Superior temporal gyrus (tissue), 1 donor: ENCODE data around the gene CKAP5.

Source experiments
- DNase-seq: peaks from one replicate; pipeline ENCODE4 v3.0.0-alpha.2; 2016; ENCODE audit errors: extremely low spot score

The CKAP5 gene

DNA sequence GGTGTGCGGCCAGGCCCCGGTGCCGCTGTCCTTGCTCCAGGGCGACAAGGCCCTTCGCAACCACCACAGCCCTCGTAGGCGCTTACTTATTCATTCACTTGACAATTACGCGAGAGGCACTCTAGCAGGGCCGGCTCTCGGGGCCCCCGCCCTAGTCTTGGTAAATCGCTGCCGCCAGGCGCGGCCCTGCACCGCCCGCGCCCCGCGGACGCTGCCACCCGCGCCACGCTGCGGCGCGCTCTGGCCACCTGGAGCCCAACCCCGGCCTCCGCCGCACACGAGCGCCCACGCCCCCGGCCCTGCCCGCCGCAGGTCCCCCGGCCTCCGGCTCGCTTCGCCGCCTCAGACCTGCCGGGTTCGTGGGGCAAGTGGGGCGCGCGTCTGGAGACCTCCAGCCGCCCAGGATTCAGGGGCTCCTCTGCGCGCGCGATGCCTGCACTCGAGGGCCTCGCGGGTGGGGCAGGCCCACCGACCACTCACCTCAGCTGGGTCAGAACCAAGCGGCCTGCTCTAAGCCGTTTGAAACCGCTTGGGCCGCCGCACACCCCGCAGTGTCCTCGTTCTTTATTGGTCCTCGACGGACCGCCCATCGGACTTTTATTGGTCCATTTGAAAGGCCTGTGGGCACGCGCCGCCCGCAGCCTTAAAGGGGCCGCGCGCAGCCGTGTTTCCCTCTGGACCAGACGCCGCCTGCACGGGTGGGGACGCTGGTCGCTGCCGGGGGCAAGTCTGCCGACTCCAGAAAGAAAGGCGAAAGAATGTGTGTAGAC is at the start of gene CKAP5:
CKAP5 (minus strand) TSS at position 541 of the 770 bp plus-strand sequence. CDS start 25,049 bp downstream, outside the sequence.
- peak; percentile 96 for DNase-seq

DNA sequence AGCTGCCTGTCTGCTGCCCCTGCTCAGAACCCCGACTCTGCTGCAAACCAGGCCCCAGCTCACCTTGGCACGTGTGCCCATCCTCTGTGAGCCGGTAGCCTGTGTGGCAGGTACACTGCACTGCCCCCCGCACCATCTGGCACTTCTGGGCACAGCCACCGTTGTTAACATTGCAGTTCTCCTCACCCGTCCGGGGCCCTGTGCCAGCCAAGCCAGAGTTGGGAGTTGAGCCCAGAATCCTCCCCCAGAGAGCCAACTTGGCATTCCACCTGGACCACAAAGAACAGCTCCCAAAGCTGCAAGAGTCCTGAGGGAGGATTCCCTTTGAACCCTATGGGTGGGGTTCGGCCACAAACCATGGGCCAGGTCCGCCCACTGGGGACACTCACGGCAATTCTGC is 49.7 kb upstream of the CKAP5 start:
- DNase-seq: peak; percentile 73

DNA sequence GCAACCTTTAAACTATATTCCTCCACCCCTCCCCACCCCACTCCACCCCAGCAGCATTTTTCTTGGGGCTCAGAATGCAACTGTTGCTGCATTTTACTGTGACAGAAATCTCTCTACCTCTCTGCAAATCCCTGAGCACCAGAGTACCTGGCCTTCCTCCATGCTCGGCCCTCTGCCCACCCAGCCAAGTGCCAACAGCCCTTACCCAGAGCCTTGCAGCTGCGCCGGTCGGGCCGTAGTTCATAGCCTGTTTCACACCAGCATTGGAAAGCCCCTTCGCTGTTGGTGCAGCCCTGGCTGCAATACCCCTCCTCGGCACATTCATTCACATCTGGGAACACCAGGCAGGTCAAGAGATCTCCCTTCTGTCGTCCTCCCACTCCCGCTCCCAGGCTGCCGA is 48.9 kb upstream of the CKAP5 start:
- DNase-seq: no peak

DNA sequence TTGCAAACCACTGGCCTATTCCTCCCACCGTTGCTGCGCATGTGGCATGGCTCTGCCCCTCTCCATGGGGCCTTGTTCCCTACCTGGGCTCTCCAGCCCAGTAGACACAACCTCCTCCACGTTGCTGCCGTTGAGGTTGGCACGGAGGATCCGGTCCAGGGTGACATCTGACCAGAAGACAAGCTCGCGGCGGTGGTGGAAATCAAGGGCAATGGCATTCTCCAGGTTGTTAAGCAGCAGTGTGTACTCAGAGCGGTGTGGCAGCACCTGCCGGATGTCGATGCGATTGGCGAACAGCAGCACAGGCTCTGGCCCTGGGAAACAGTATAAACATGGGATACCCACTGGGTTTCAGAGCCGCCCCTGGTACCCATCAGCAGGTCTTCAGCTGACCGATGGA is 48.4 kb upstream of the CKAP5 start:
- DNase-seq: no peak

GRCh38 chr11:46892838-46893237 is 46.8 kb upstream of the CKAP5 start:
- no peak for DNase-seq

GRCh38 chr11:46892109-46892508 is 46.0 kb upstream of the CKAP5 start:
- no peak for DNase-seq

GRCh38 chr11:46890665-46891064 is 44.6 kb upstream of the CKAP5 start:
- DNase-seq: no peak

DNA sequence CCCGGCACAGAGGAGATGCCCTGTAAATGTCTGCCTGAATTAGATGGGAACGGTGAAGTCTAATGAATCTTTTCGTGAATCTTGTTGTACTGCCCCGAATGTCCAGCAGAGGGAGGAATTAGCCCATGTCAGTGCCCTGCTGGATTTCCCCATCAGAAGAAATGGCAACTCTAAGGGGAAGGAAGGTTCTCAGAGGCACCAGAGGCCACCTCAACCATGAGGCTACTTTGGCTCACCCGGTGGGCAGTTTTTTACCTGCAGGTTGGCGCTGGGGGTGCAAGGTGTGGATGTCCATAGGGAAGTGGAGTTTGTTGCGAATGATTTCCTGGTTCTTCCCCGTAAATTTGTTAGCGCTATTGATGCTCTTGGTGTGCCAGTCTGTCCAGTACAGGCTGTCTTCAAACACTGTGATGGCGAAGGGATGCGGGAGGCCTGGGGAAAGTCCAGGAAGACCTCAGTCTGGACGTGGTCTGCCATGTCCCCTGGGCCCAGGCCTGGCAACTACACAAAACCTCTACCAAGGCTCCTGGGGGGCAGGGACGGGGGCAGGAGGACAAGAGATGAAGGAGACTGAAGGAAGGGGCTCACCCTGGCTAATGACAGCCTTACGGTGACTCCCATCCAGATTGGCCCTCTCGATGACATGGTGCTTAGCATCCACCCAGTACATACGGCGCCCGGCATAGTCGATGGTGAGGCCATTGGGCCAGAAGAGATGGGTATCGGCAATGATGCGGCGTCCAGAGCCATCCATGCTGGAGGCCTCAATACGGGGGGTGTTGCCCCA is 43.8 kb upstream of the CKAP5 start:
- peak; percentile 96 for DNase-seq

GRCh38 chr11:46889251-46889650 is 43.2 kb upstream of the CKAP5 start:
- no peak for DNase-seq

GRCh38 chr11:46888636-46889035 is 42.6 kb upstream of the CKAP5 start:
- no peak for DNase-seq

DNA sequence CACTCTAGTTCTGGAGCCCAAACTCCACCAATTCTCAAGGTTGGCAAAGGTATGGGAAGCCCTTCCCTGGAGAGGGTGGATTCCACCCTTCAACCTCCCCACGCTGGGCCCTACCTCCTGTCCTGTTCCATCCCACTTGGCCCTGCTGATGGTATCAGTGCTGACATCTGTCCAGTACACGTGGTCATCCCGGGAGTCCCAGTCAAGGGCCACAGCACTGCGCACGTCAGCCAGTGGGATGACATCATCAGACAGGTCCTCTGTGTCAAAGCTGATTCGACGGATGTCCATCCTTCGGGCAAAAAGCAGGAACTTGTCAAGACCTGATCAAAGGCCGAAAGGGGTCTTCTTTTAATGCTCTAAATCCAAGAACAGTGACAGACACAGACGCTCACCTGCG is 40.1 kb upstream of the CKAP5 start:
- no peak for DNase-seq

GRCh38 chr11:46879056-46879585 is 33.0 kb upstream of the CKAP5 start:
- no peak for DNase-seq

DNA sequence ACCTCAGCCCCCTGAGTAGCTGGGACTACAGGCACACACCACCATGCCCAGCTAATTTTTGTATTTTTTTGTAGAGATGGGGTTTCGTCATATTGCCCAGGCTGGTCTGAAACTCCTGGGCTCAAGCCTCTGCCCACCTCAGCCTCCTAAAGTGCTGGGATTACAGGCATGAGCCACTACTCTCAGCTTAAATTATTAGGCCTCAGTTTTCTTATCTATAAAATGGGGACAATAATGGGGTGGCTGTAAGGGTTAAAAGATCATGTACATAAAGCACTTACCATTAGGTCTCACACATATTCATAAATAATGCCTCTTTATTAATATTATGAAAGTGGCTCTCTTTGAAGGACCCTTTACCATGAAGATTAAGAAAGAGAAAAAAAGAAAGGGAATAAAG is 31.5 kb upstream of the CKAP5 start:
- no peak for DNase-seq

DNA sequence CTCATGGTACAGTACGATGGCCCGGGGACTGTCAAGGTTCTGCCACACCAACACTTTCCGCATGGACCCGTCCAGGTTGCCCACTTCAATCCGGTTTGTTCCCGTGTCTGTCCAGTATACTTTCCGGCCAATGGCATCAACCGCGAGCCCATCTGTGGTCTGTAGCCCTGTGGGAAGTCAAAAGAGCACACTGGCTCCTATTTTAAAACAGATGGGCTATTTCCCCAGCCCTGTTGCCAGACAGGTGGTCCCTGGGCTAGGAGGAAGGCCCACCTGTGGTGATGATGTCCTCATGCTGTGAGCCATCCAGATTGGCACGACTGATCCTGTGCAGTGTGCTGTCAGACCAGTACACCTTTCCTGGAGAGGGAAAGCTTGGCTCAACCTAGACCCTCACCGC is 30.4 kb upstream of the CKAP5 start:
- no peak for DNase-seq

DNA sequence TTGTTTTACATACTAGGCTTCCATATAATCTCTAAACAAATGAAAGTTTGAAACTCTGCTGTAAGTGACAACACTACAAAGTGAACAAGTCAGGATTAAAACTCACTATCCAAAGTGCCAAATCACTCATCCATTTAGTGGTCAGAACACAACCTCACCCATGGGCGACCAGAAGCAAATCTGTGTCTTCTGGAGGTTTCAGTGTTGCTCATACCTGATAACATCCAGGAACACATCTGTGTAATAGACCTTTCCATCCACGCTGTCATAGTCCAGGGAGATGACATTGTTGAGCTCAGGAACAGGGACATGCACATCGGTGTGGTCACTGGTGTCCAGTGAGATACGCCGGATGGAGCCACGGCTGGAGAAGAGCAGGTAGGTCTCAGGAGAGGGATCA is 28.5 kb upstream of the CKAP5 start:
- no peak for DNase-seq

DNA sequence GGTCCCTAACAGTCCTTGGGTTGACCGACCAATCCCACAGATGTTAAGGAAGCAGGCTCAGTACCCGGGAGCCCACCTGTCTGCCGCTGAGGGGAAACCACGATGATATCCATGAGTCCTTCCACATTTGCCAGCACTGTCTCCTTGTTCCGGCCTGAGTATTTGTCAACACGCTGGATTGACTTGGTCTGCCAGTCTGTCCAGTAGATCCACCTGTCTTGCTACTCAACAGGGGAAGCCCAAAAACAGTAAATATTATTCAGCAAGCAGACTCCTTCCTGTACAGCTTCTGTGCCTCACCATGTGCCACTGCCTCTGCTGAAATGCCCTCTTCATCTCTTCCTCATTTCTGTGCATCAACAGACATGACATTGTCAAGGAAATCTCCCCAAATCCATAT is 22.8 kb upstream of the CKAP5 start:
- DNase-seq: no peak

GRCh38 chr11:46865340-46865739 is 19.3 kb upstream of the CKAP5 start:
- no peak for DNase-seq

GRCh38 chr11:46860218-46860617 is 14.1 kb upstream of the CKAP5 start:
- DNase-seq: no peak

GRCh38 chr11:46858920-46859546 is 13.0 kb upstream of the CKAP5 start:
- DNase-seq: no peak

DNA sequence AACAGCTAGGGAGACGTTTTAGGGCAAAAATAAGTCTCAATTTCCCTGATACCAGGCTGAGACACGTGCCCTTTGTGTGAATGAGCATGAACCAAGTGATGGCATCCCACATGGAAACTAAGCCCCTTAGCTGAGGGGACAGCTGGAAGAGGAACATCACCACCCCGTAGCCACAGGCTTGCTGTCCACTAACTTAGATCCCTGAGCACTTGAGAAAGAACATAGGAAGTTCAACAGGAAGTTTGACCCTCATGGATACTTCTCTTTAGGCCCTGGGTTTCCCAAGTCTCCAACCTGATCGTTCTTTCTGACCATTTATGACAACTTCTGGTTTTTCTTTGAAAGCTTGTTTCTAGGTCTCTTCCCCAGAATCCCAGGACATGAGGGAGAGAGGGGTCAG is 11.6 kb upstream of the CKAP5 start:
- DNase-seq: no peak

GRCh38 chr11:46856605-46857343 is 10.7 kb upstream of the CKAP5 start:
- DNase-seq: no peak

DNA sequence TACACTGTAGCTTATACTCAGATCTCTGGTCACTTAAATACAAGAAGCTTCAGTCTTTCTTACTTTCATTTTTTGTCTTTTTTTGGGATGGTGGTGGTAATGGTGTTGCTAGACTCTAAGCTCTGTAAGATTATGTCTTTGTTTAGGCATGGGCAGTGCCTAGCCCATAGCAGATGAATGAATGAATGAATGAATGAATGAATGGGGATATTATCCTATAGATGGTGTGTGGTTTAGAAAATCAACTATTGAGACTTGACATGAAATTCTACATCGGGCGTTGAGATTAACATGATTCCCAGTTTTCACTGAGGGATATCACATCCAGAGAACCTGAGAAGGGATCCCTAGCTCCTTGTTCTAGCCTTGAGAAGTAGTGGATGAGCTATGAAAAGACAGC is 9.8 kb upstream of the CKAP5 start:
- DNase-seq: no peak
